ENCODE measurements around the gene ROR2.
A peak's percentile ranks its signal among the peaks of the same experiment; 100 is the strongest.
"Not testable (repeated sequence)": the region's sequence is repeated elsewhere in the genome, so short reads cannot be mapped to it uniquely, and the experiment has no call there.

ROR2 gene

DNA sequence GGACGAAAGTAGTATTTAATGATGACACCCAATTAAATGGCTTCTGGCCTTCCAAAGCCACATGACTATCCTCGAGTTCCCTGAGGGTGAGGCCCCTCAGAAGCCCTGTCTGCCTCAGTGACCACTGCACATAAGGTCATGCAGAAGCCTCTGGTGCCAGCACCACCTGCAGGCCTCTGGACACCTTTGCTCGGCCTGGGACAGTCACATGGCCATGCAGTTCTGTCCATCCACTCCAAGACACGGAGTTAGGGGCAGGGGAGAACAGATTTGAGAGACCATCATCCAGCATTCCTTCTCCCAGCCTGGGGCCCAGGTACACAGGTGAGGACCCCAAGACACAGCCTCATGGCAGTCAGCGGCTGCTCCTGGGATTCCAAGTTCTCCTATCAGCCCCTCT lies 145.0 kb downstream of the ROR2 start:
- Histone ChIP-seq H4K20me1 (no peaks in the 10 kb centered on the region), H3K4me2 (no peak overlapping the region), H3K4me3 (no peak overlapping the region), H3K27me3 (no peaks in the 10 kb centered on the region), H3K4me1 (no peaks in the 10 kb centered on the region), H3K36me3 (no peaks in the 10 kb centered on the region), H3K9me3 (no peaks in the 10 kb centered on the region), H3K9ac (no peak overlapping the region), H3K27ac (no peak overlapping the region)
- TF ChIP-seq Cebpa-rat (IDR thresholded peaks at IDR 0.05), result no peak

DNA sequence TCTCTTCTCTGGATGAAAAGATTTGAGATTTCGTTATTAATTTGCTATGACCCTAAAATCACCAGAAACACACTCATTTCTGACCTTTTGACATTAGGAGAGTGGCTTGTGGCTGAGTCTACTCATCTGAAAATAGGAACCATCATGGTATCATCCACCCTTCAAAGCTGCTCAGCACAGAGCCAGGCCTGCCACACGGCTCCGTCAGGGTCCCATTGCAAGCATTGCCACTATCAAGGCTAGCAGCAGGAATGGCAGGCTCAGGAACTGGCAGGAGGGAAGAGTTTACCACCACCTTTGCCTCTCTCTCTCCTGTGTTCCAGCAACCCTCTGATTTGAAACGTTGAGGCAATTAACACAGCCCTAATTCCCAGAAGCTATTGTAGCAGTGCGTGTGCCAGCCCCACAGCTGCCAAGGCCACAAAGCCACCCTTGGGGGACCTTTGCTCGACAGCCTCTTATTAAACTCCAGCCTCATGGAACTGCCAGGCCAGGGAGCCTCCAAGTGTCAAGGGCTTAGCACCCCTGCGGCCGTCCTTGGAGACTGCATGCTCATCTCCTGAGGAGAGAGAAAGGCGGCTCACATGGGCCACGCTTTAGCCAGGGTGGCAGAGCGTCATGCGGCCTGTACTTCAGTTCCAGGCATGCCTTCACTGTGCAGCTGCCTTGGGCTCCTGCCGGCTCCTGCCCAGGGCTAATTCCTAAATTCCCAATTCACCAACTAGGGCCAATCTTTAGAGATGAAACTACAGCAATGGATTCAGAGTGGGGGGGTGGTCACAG lies 145.9 kb downstream of the ROR2 start:
- Histone ChIP-seq H3K27ac (no peak overlapping the region), H3K36me3 (no peaks in the 10 kb centered on the region), H3K9me3 (no peaks in the 10 kb centered on the region), H4K20me1 (no peaks in the 10 kb centered on the region), H3K4me1 (peaks cover 7% of the 10 kb centered on the region), H3K4me3 (no peak overlapping the region), H3K9ac (no peak overlapping the region), H3K4me2 (no peak overlapping the region), H3K27me3 (no peaks in the 10 kb centered on the region)
- no peak for TF ChIP-seq Cebpa-rat (IDR thresholded peaks at IDR 0.05)

DNA sequence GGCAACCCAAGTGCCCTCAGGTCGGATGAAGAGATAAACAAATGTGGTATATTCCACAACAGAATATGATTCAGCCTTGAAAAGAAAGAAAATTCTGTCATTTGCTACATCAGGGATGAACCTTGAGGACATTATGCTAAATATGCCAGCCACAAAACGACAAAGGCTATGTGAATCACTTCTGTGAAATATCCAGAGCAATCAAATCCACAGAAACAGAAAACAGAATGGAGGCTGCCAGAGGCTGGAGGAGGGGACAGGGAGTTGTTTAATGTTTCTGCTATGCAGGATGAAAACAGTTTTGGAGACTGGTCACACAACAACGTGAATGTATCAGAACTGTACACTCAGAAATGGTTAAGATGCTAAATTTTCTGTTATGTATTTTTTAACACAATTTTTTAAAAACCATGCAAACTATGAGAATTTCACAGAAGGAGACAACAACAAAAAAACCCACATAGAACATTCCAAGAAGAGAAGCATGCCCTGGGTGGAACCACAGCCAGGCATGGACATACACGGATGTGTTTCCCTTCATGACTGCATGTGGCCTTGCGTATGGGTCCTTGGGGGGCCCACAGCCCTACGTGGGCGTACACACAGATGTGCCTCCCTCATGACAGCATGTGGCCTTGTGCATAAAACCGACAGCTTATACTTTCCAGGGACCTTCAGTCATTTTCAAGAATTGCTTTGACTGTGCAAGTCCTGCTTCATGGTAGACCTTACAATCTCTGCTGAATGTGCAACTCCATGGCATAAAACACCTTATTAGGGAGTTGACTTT lies 146.7 kb downstream of the ROR2 start:
- no peak for TF ChIP-seq Cebpa-rat (IDR thresholded peaks at IDR 0.05)
- Histone ChIP-seq H4K20me1 (no peaks in the 10 kb centered on the region), H3K27me3 (no peaks in the 10 kb centered on the region), H3K27ac (no peak overlapping the region), H3K9me3 (no peaks in the 10 kb centered on the region), H3K9ac (no peak overlapping the region), H3K4me1 (peaks cover 15% of the 10 kb centered on the region), H3K36me3 (no peaks in the 10 kb centered on the region), H3K4me3 (no peak overlapping the region), H3K4me2 (no peak overlapping the region)

DNA sequence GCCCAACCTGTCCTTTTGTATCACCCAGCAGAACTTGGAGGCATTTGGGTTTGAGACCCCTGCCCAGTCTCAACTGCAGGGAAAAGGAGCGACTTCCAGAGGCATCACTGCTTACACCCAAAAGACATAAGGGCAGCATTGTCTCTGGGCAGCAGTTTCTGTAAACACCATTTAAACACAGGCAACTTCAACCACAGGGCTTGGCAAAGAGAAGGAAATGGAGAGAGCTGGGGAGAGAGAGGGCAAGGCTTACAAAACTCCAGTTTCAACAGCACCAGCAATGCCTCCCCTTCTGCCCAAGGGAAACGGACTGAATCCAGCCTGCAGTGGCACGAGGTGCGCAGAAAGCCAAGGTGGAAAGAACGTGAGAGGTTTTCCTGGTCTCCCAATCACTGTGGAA lies 147.6 kb downstream of the ROR2 start:
- peaks cover 16% of the 10 kb centered on the region for H3K4me1 ChIP-seq
- H3K4me3 ChIP-seq, result no peak overlapping the region
- no peak overlapping the region for H3K4me2 ChIP-seq
- TF ChIP-seq Cebpa-rat (IDR thresholded peaks at IDR 0.05), result no peak
- no peak overlapping the region for H3K27ac ChIP-seq
- H4K20me1 ChIP-seq, result no peaks in the 10 kb centered on the region
- H3K36me3 ChIP-seq, result no peaks in the 10 kb centered on the region
- no peak overlapping the region for H3K9ac ChIP-seq
- no peaks in the 10 kb centered on the region for H3K9me3 ChIP-seq
- no peaks in the 10 kb centered on the region for H3K27me3 ChIP-seq

DNA sequence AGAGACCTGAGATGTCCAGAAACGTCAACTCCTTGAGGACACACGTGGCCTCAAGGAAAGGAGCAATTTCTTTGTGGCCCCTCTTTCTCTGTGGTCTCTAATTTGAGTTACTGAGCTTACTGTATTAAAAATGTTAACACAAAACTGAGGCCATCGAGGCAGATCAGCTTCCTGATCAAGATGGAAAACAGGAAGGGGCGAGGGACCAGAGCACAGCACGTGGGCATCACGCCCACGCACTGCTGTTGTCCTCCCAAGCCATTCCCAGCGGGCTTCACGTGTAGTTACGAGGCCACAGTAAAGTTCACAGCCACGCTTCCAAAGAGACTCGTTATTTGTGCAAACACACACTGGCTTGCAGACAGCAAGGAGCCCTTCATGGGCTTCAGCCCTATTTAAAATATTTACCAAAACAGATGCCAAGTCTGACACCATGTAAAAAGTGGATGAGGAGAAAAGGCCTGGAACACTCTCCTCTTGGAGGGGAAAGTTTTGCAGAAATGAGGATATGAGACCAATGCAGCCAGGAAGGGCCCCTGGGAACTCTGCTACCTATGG lies 149.5 kb downstream of the ROR2 start:
- no peaks in the 10 kb centered on the region for H3K36me3 ChIP-seq
- no peak for TF ChIP-seq Cebpa-rat (IDR thresholded peaks at IDR 0.05)
- no peaks in the 10 kb centered on the region for H3K27me3 ChIP-seq
- no peaks in the 10 kb centered on the region for H4K20me1 ChIP-seq
- peaks cover 16% of the 10 kb centered on the region for H3K4me1 ChIP-seq
- no peak overlapping the region for H3K9ac ChIP-seq
- no peak overlapping the region for H3K4me3 ChIP-seq
- H3K27ac ChIP-seq, result no peak overlapping the region
- H3K9me3 ChIP-seq, result no peaks in the 10 kb centered on the region
- no peak overlapping the region for H3K4me2 ChIP-seq

DNA sequence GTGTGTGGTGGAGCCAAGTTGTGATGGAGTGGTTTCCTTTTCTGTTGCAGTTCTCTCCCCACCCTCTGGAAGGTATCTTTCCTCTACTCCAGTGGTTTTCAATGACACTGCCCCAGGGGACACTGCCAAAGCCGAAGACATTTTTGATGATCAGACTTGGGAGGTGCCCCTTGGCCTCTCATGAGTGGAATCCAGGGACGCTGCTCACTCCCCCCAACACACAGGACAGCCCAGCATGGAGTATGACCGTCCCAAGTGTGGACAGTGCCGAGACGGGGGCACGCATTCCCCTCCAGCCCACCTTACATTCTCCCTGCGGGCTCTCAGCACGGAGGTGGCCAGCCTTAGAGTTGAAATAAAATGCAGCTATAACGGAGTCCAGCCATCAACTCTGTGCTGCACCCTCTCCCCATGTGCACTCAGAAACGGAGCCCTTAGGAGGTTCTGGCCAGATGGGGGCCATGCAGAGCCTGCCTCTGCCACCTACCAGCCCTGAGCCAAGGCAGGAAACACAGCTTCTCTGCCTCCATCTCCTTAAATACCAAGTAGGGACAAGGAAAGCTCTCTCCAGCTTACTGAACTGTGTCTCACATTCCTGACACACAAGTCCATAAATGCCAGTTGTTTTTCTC lies 150.8 kb downstream of the ROR2 start:
- no peaks in the 10 kb centered on the region for H3K9me3 ChIP-seq
- no peak overlapping the region for H3K4me3 ChIP-seq
- H3K27ac ChIP-seq, result no peak overlapping the region
- no peaks in the 10 kb centered on the region for H3K27me3 ChIP-seq
- no peak overlapping the region; the same call in 1 of the 2 replicates for H3K9ac ChIP-seq
- peaks cover 16% of the 10 kb centered on the region for H3K4me1 ChIP-seq
- H3K4me2 ChIP-seq, result peak overlapping the region; percentile 66
- H3K36me3 ChIP-seq, result no peaks in the 10 kb centered on the region
- no peaks in the 10 kb centered on the region for H4K20me1 ChIP-seq
- no peak for TF ChIP-seq Cebpa-rat (IDR thresholded peaks at IDR 0.05)

DNA sequence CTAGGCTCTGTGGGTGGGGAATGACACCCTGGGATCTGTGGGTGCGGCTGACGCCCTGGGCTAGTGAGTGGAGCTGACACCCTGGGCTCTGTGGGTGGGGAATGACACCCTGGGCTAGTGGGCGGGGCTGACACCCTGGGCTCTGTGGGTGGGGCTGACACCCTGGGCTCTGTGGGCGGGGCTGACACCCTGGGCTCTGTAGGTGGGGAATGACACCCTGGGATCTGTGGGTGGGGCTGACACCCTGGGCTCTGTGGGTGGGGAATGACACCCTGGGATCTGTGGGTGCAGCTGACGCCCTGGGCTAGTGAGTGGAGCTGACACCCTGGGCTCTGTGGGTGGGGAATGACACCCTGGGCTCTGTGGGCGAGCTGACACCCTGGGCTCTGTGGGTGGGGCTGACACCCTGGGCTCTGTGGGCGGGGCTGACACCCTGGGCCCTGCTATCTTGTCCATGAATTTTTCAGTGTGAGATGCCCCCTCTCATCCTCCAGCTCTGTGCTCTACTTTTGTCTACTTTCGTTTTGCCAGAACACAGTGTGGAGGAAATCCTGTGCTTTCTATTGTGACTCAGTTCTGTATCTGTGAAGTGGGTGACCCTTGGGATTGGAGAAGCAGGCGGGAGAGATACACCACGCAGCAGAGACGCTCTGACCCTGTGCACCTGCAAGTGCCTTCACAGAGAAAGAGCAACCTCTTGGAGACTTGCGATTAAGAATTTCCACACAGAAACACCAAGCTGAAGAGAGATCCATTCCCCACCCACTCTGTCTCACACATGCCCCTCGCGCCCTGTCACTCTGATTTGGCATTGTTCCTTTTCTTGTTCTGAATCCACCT lies 151.5 kb downstream of the ROR2 start:
- peak overlapping the region; percentile 66 for H3K4me2 ChIP-seq
- H3K9ac ChIP-seq, H3K36me3 ChIP-seq: not testable (repeated sequence)

DNA sequence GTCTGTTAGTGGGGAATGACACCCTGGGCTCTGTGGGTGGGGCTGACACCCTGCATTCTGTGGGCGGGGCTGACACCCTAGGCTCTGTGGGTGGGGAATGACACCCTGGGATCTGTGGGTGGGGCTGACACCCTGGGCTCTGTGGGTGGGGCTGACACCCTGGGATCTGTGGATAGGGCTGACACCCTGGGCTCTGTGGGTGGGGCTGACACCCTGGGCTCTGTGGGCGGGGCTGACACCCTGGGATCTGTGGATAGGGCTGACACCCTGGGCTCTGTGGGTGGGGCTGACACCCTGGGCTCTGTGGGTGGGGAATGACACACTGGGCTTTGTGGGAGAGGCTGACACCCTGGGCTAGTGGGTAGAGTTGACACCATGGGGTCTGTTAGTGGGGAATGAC lies 152.5 kb downstream of the ROR2 start:
- not testable (repeated sequence) for H3K9me3 ChIP-seq, H3K4me3 ChIP-seq, H3K4me2 ChIP-seq, H3K9ac ChIP-seq, H3K27ac ChIP-seq, H3K27me3 ChIP-seq, H3K36me3 ChIP-seq, H4K20me1 ChIP-seq
- peaks cover 16% of the 10 kb centered on the region for H3K4me1 ChIP-seq

More for the DNA sequence above, 151.5 kb downstream of the ROR2 start:
- not testable (repeated sequence) for H3K27ac ChIP-seq, H3K4me3 ChIP-seq, H3K27me3 ChIP-seq, H3K9me3 ChIP-seq, H4K20me1 ChIP-seq
- H3K4me1 ChIP-seq, result peaks cover 16% of the 10 kb centered on the region

DNA sequence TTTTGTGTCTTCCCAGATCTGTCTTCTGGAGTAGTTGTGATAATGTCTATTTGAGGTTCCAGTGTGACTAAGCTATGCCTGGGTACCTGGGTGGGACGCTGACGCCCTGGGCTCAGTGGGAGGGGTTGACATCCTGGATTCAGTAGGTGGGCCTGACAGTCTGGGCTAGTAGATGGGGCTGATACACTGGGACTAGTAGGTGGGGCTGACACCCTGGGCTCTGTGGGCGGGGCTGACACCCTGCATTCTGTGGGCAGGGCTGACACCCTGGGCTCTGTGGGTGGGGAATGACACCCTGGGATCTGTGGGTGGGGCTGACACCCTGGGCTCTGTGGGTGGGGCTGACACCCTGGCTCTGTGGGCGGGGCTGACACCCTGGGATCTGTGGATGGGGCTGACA lies 153.5 kb downstream of the ROR2 start:
- peaks cover 16% of the 10 kb centered on the region for H3K4me1 ChIP-seq
- not testable (repeated sequence) for H3K4me2 ChIP-seq, H4K20me1 ChIP-seq, H3K36me3 ChIP-seq, H3K4me3 ChIP-seq, H3K27me3 ChIP-seq, H3K27ac ChIP-seq, H3K9ac ChIP-seq, H3K9me3 ChIP-seq

Measured in BLaER1 (cell line).